GM21619 (cell line): ENCODE results near the gene SLC2A8.

Experiments
- ATAC-seq: cut with Tn5 transposase; IDR thresholded peaks from one replicate; pipeline ENCODE4 v1.9.1; 2021; ENCODE audit not compliant: unreplicated experiment

SLC2A8 gene

DNA sequence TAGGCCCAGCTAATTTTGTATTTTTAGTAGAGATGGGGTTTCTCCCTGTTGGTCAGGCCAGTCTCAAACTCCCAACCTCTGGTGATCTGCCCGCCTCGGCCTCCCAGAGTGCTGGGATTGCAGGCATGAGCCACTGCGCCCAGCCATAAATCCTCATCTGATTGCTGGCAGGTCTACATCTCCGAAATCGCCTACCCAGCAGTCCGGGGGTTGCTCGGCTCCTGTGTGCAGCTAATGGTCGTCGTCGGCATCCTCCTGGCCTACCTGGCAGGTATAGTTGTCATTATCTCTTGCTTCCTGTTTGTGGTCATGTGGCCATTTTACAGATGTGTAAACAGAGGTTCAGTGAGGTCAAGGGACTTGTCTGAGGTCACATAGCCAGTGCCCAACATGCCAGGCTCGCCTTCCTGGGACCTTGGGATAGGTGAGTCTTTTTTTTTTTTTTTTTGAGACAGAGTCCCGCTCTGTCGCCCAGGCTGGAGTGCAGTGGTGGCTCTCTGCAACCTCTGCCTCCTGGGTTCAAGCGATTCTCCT lies 2.8 kb downstream of the SLC2A8 start:
- no peak for ATAC-seq

DNA sequence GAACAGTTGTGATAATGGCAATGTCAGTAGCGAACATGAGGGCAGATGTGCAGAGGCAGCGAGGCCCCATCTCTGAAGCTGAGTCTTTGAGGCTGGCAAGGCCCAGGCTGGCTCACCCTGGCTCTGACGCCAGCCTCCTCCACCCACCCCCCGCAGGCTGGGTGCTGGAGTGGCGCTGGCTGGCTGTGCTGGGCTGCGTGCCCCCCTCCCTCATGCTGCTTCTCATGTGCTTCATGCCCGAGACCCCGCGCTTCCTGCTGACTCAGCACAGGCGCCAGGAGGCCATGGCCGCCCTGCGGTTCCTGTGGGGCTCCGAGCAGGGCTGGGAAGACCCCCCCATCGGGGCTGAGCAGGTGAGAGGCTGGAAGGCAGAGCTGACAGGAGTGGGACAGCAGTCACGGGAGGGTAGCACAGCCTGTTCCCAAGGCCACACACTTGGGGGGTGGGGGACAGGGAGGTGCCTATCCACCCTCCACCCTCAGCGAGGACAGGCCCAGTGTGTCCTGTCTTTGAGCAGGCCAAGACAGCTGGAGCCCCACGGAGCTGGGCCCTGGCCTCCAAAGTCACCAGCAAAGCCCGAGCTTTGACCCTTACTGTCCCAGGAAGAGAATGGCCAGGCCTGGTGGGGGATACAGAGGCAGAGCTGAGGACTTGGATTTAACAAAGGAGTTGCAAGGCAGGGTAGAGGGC lies 5.6 kb downstream of the SLC2A8 start:
- no peak for ATAC-seq

DNA sequence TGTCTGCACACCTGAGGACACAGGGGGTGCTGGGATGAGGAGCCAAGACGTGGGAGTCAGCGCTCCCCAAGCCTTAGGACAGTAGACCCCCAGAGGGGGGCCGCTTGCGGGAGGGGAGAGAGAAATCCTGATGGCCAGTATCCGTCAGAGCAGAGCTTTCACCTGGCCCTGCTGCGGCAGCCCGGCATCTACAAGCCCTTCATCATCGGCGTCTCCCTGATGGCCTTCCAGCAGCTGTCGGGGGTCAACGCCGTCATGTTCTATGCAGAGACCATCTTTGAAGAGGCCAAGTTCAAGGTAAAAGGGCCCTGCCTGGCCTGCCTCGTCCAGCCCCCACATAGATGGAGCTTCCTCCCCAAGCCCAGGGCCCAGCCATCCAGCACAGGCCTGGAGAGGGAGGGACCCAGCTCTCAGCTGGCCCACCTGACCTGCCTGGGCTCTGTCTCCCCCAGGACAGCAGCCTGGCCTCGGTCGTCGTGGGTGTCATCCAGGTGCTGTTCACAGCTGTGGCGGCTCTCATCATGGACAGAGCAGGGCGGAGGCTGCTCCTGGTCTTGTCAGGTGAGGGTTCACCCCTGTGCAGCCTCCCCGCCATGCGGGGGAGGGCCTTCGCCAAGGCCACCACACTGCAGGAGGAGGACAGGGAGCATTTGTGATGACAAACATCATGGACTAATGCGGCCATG lies 6.7 kb downstream of the SLC2A8 start:
- no peak for ATAC-seq

- no peak for ATAC-seq
Observed at GRCh38 chr9:127404631-127405030, 7.7 kb downstream of the SLC2A8 start.

GRCh38 chr9:127405344-127406125 lies 8.6 kb downstream of the SLC2A8 start:
- ATAC-seq: no peak

DNA sequence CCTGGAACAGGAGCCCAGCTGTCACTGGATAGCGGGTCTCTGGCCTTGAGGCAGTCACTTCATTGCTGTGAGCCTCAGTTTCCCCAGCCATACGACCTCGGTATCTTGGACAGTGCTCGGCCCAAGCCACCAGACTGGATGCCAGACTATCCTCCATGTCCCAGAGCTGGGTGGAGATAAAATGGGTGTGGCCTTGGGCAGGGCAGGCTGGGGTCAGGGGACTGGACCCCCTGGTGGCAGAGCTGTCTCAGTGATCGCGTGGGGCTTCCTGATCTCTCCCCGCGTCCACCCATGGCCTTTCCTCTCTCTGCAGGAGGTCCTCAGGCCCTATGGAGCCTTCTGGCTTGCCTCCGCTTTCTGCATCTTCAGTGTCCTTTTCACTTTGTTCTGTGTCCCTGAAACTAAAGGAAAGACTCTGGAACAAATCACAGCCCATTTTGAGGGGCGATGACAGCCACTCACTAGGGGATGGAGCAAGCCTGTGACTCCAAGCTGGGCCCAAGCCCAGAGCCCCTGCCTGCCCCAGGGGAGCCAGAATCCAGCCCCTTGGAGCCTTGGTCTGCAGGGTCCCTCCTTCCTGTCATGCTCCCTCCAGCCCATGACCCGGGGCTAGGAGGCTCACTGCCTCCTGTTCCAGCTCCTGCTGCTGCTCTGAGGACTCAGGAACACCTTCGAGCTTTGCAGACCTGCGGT lies 10.0 kb downstream of the SLC2A8 start:
- no peak for ATAC-seq

GRCh38 chr9:127407492-127407843 lies 10.5 kb downstream of the SLC2A8 start:
- no peak for ATAC-seq

GRCh38 chr9:127411122-127411521 lies 14.2 kb downstream of the SLC2A8 start:
- ATAC-seq: no peak

GRCh38 chr9:127415141-127415540 lies 18.2 kb downstream of the SLC2A8 start:
- ATAC-seq: no peak

GRCh38 chr9:127415657-127416056 lies 18.7 kb downstream of the SLC2A8 start:
- ATAC-seq: no peak

DNA sequence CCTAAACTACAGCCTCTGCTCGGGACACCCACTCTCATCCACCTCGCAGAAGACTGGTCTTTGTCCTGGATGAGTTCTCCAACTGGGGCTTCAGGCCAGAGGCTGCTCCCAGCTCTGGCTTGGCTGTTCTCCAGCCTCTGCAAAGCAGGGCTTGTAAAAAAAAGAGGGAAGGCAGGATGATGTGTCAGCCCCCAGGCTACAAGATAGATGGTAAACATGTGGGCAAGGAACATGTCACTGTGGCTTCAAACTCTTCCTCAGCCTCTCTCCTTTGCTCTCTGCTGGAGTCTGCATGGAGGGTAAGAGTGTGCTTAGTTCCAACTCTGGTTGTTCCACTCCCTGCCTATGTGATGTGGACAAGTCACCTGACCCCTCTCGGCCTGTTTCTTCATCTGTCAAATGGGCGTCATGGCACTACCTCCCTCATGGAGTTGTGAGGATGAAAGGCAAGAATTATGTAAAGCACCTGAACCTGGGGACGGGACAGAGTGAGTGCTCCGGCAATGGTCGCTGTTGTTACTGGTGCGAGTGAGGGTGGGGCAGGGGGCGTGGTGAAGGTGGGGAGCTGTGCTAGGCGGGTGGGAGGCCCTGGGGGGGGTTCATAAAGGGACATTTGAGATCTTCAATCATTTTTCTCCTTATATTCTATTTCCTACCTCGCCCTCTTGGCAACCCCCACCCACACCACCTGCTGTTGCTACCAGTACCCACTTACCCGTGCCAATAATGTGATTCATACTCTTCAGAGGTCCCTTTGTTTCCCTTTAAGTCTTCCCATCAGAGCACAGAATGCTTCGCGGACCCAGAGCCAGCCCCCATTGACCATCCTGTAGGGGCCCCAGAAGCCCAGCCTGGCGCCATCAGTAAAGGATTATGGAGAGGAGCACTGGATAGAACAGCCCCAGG lies 20.4 kb downstream of the SLC2A8 start:
- ATAC-seq: no peak

GRCh38 chr9:127418037-127418471 lies 21.1 kb downstream of the SLC2A8 start:
- no peak for ATAC-seq

DNA sequence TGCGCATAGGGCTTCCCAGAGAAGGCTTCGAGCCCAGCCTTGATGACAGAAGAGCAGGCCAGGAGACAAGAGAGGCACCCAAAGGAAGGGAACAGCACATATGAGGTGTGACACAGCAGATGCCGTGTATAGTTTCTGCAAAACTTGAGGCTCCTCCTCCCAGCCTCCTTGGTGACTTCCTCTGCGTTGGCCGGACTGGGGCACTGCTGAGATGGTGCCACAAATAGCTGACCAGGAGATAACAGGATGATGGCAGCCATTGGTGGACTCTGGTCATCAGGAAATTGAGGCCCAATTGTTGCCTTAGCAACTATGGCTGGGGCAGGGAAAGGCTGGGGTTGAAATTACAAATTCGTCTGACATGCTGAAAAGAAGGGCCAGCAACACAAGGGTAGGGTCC lies 22.4 kb downstream of the SLC2A8 start:
- ATAC-seq: no peak

DNA sequence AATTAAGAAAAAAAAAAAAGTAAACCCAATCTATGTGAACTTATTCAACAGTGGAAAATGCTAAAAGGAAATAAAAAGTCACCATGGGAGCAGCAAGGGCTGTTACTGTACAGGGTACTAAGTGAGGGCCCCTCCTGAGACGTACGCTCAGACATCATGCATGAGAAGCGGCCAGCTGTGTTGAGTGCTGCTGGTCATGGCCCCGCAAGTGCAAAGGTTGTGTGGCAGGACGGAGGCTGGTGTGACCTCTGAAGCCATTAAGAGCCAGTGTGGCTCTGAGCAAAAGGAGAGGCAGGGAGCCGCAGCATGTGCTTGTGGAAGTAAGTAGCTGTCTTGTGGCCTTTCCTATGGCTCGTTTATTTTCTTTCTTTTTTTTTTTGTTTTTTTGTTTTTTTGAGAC lies 24.1 kb downstream of the SLC2A8 start:
- ATAC-seq: no peak

GRCh38 chr9:127422133-127422782 lies 25.3 kb downstream of the SLC2A8 start:
- no peak for ATAC-seq

- no peak for ATAC-seq
Observed at GRCh38 chr9:127422787-127423186, 25.8 kb downstream of the SLC2A8 start.

GRCh38 chr9:127423476-127423933 lies 26.5 kb downstream of the SLC2A8 start:
- no peak for ATAC-seq

DNA sequence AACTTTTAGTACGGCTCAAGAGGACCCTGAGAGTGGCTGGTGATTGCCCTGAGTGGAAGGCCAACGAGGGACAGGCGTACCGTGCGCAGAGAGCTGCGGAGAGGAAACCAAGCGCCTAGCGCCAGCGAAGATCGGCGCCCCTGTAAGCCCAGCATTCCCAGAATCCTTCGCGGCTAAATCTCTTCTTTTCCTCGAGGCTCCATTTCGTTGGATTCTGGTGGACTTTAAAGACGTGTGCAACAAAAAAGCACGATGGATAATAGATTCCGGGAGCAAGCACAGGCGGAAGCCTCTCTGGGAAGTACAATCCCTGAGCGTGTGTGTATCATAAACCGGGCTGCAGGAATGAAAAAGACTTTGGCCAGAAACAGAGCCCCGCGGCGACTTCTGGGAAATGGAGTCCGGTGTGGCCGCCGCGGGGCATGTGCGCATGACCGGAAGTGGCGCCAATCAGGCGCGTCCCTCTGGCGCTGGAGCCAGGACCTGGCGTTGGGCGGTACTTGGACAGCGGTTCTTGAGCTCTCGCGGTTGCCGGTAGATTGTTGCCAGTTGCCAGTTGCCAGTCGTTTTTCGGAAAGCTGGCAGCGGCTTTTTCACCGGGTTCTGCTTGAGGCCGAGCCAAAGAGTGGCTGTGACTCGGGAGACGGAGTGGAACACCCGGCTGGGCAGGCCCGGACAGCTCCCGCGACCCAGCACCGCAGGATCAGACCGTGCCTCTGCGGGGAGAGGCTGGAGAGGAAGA lies 27.1 kb downstream of the SLC2A8 start, which contains the start of gene ZNF79:
ZNF79 (plus strand) TSS at position 449 of the 742 bp plus-strand sequence. CDS start 406 bp downstream, outside the sequence.
- ATAC-seq: peak; percentile 77

GRCh38 chr9:127424676-127424999 lies 27.7 kb downstream of the SLC2A8 start:
- ATAC-seq: no peak
